ENCODE measurements around the gene NALCN.

GRCh38 chr13:101149735-101150384, 266.4 kb downstream of the NALCN start:
- TF ChIP-seq, protein P1, sequence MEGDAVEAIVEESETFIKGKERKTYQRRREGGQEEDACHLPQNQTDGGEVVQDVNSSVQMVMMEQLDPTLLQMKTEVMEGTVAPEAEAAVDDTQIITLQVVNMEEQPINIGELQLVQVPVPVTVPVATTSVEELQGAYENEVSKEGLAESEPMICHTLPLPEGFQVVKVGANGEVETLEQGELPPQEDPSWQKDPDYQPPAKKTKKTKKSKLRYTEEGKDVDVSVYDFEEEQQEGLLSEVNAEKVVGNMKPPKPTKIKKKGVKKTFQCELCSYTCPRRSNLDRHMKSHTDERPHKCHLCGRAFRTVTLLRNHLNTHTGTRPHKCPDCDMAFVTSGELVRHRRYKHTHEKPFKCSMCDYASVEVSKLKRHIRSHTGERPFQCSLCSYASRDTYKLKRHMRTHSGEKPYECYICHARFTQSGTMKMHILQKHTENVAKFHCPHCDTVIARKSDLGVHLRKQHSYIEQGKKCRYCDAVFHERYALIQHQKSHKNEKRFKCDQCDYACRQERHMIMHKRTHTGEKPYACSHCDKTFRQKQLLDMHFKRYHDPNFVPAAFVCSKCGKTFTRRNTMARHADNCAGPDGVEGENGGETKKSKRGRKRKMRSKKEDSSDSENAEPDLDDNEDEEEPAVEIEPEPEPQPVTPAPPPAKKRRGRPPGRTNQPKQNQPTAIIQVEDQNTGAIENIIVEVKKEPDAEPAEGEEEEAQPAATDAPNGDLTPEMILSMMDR (IDR thresholded peaks at IDR 0.05; ENCODE audit: insufficient read depth, low read depth, low read length), result peak; percentile 26
- no peak for TF ChIP-seq EZH2 (IDR thresholded peaks at IDR 0.05; ENCODE audit: insufficient read depth, low read length)

Data from astrocyte (in vitro differentiated cells and primary cell).